Tibial nerve (tissue), 4 donors: Measurements from ENCODE around the gene RMND5B. TPM values are rescaled to one million over a fixed set of nuclear protein-coding genes. Genes with fewer than 3 reads are reported as not detected.
"Not testable (repeated sequence)": the region's sequence is repeated elsewhere in the genome, so short reads cannot be mapped to it uniquely, and the experiment has no call there.

Experiments
- DNase-seq, 2 donors: peaks; one replicate each; pipeline ENCODE4 v3.0.0-alpha.2; 2019; ENCODE audit warnings: low spot score in 2 of 2
- H3K27ac ChIP-seq, 4 donors: fragments of 200-600 bp; sonication (generic) in 3 of 4; one replicate each; pipeline ENCODE4 v1.5.1; 2017 to 2019; ENCODE audit warnings: mild to moderate bottlenecking in 1 of 4
- H3K27me3 ChIP-seq, 2 donors: fragments of 200-600 bp; sonication (generic) in 1 of 2; one replicate each; pipeline versions ENCODE4 v1.5.1 to v1.6.0; 2017 to 2019
- H3K36me3 ChIP-seq, 3 donors: fragments of 200-600 bp; sonication (generic); one replicate each; pipeline ENCODE4 v1.5.1; 2018 to 2019
- H3K4me1 ChIP-seq, 4 donors: fragments of 200-600 bp; sonication (generic) in 3 of 4; one replicate each; pipeline ENCODE4 v1.5.1; 2017 to 2019
- H3K4me3 ChIP-seq, 4 donors: fragments of 200-600 bp; sonication (generic) in 3 of 4; one replicate each; pipeline ENCODE4 v1.5.1; 2017 to 2019; ENCODE audit warnings: mild to moderate bottlenecking in 1 of 4, moderate library complexity in 1 of 4
- H3K9me3 ChIP-seq, 4 donors: fragments of 200-600 bp; sonication (generic) in 3 of 4; one replicate each; pipeline ENCODE4 v1.5.1; 2017 to 2019
- CTCF ChIP-seq, 5 experiments: fragments of 200-600 bp in 3 of 5; fragments of 450-650 bp in 2 of 5; sonication (generic) in 3 of 5; IDR thresholded peaks; one replicate each; pipeline ENCODE4 v1.5.1; 2016 to 2019; ENCODE audit warnings: antibody characterized with exemption in 5 of 5, mild to moderate bottlenecking in 3 of 5, moderate library complexity in 2 of 5
- EP300 ChIP-seq, 2 donors: sonication (generic); formaldehyde crosslinking; IDR thresholded peaks; one replicate each; pipeline ENCODE4 v1.6.1; 2017; ENCODE audit warnings: antibody characterized with exemption in 2 of 2, mild to moderate bottlenecking in 1 of 2
- POLR2A ChIP-seq, 2 donors: fragments of 450-650 bp; IDR thresholded peaks; one replicate each; pipeline ENCODE4 v1.6.1; 2017; ENCODE audit warnings: antibody characterized with exemption in 2 of 2, mild to moderate bottlenecking in 2 of 2, moderate library complexity in 2 of 2
- WGBS, 2 donors: methylation state at CpG; one replicate each; pipeline ENCODE4 v1.1.5; 2018; 5-methylcytosine and 5-hydroxymethylcytosine counted together
- total RNA-seq, 4 donors: library from RNA; depleted of rRNA; stranded (reverse); fragments of >200 nt; gene quantifications; one replicate each; pipeline ENCODE4 v1.1.0, GENCODE V29; 2016

Gene RMND5B
- total RNA-seq, 4 donors from 2014 or later = 43.1 to 58.8 (median 53.0) TPM

GRCh38 chr5:178086266-178086665, 44.5 kb upstream of the RMND5B start:
- H3K27me3 ChIP-seq = peaks cover 0 to 24% of the 10 kb centered on the region in 2 donors
- no peak overlapping the region for H3K4me3 ChIP-seq
- 31 to 34% methylated on average over 22 to 25 of the region's 25 CpGs for WGBS, 2 donors

GRCh38 chr5:178087199-178087598, 43.6 kb upstream of the RMND5B start:
- H3K27ac ChIP-seq, H3K36me3 ChIP-seq, H3K4me1 ChIP-seq, H3K4me3 ChIP-seq, DNase-seq: not testable (repeated sequence)
- whole genome bisulfite sequencing, 2 donors = 87 to 91% methylated on average over 5 of the region's 5 CpGs
- peaks cover 0 to 24% of the 10 kb centered on the region in 2 donors for H3K27me3 ChIP-seq
- peaks cover 0 to 14% (median 0%) of the 10 kb centered on the region in 4 donors for H3K9me3 ChIP-seq

More at GRCh38 chr5:178086266-178086665, 44.5 kb upstream of the RMND5B start:
- no peak overlapping the region for H3K27ac ChIP-seq
- H3K9me3 ChIP-seq = peaks cover 0 to 6% (median 0%) of the 10 kb centered on the region in 4 donors
- no peak for DNase-seq
- H3K36me3 ChIP-seq = no peaks in the 10 kb centered on the region
- TF ChIP-seq POLR2A (IDR thresholded peaks at IDR 0.05) = no peak
- TF ChIP-seq EP300 (IDR thresholded peaks at IDR 0.05) = no peak
- no peak for TF ChIP-seq CTCF (IDR thresholded peaks at IDR 0.05)
- H3K4me1 ChIP-seq = no peaks in the 10 kb centered on the region

GRCh38 chr5:178090856-178091255, 40.0 kb upstream of the RMND5B start:
- no peak for DNase-seq
- Histone ChIP-seq H3K27ac (no peak overlapping the region), H3K4me3 (no peak overlapping the region), H3K27me3 (peaks cover 0 to 8% of the 10 kb centered on the region in 2 donors), H3K36me3 (no peaks in the 10 kb centered on the region), H3K4me1 (no peaks in the 10 kb centered on the region), H3K9me3 (peaks cover 0 to 18% (median 0%) of the 10 kb centered on the region in 4 donors)
- TF ChIP-seq EP300 (IDR thresholded peaks at IDR 0.05) = no peak
- no peak for TF ChIP-seq CTCF (IDR thresholded peaks at IDR 0.05)
- no peak for TF ChIP-seq POLR2A (IDR thresholded peaks at IDR 0.05)
- WGBS, 2 donors = 88 to 93% methylated on average over 6 of the region's 6 CpGs

DNA sequence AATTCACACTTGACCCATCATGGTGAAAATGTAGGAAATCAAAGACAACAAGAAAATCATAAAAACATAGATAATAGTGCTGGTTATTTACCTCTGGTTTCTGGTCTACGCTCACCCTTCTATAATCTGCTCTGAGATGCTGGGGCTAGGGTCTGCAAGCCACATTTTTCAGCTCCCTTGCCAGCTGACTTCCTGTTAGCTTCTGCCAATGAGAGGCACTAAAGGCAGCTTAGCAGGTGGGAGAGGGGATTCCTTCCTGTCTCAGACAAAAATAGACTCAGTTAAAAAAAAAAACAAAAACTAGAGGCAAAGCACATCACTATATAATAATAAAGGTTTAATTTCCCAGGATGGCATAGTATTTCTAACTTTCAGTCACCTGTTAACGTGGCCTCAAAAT, 37.7 kb upstream of the RMND5B start:
- Histone ChIP-seq H3K4me3 (no peak overlapping the region), H3K4me1 (no peaks in the 10 kb centered on the region), H3K36me3 (no peaks in the 10 kb centered on the region), H3K27me3 (no peaks in the 10 kb centered on the region), H3K27ac (no peak overlapping the region), H3K9me3 (peaks cover 0 to 18% (median 0%) of the 10 kb centered on the region in 4 donors)
- no peak for DNase-seq
- WGBS, 2 donors = 76 to 84% methylated on average over 2 of the region's 2 CpGs
- TF ChIP-seq POLR2A (IDR thresholded peaks at IDR 0.05) (no peak), EP300 (IDR thresholded peaks at IDR 0.05) (no peak), CTCF (IDR thresholded peaks at IDR 0.05) (no peak)

GRCh38 chr5:178094345-178094744, 36.5 kb upstream of the RMND5B start:
- no peaks in the 10 kb centered on the region for H3K36me3 ChIP-seq
- no peak overlapping the region for H3K4me3 ChIP-seq
- TF ChIP-seq POLR2A (IDR thresholded peaks at IDR 0.05) = no peak
- no peak for TF ChIP-seq CTCF (IDR thresholded peaks at IDR 0.05)
- TF ChIP-seq EP300 (IDR thresholded peaks at IDR 0.05) = no peak
- WGBS, 2 donors = 83 to 86% methylated on average over 9 of the region's 9 CpGs
- no peak for DNase-seq
- peaks cover 0 to 18% (median 0%) of the 10 kb centered on the region in 4 donors for H3K9me3 ChIP-seq
- no peaks in the 10 kb centered on the region for H3K4me1 ChIP-seq
- no peak overlapping the region for H3K27ac ChIP-seq
- no peaks in the 10 kb centered on the region for H3K27me3 ChIP-seq

GRCh38 chr5:178098685-178099084, 32.1 kb upstream of the RMND5B start:
- H3K9me3 ChIP-seq = peaks cover 0 to 4% (median 0%) of the 10 kb centered on the region in 4 donors
- 89 to 91% methylated on average over 7 of the region's 7 CpGs for WGBS, 2 donors
- no peak for TF ChIP-seq POLR2A (IDR thresholded peaks at IDR 0.05)
- TF ChIP-seq EP300 (IDR thresholded peaks at IDR 0.05) = no peak
- no peak for TF ChIP-seq CTCF (IDR thresholded peaks at IDR 0.05)
- no peak overlapping the region for H3K4me3 ChIP-seq
- no peaks in the 10 kb centered on the region for H3K36me3 ChIP-seq
- H3K27me3 ChIP-seq = no peaks in the 10 kb centered on the region
- no peaks in the 10 kb centered on the region for H3K4me1 ChIP-seq
- no peak for DNase-seq
- H3K27ac ChIP-seq = no peak overlapping the region
